Measurements from ENCODE around the gene HAPLN3.

GRCh38 chr15:88842156-88842555 is 53.2 kb downstream of the HAPLN3 start:
- TF ChIP-seq NFRKB (IDR thresholded peaks at IDR 0.05) (no peak), HDGF (IDR thresholded peaks at IDR 0.05; ENCODE audit: borderline replicate concordance) (no peak), FOXM1 (IDR thresholded peaks at IDR 0.05; ENCODE audit: borderline replicate concordance) (no peak), TARDBP (IDR thresholded peaks at IDR 0.05) (no peak), SP1 (IDR thresholded peaks at IDR 0.05) (no peak), PKNOX1 (IDR thresholded peaks at IDR 0.05) (no peak), LEF1 (IDR thresholded peaks at IDR 0.05; ENCODE audit: borderline replicate concordance) (no peak), FOXK2 (IDR thresholded peaks at IDR 0.05) (no peak), BHLHE40 (IDR thresholded peaks at IDR 0.05; ENCODE audit: borderline replicate concordance) (no peak), ELF4 (IDR thresholded peaks at IDR 0.05) (no peak), CTBP1 (IDR thresholded peaks at IDR 0.05; ENCODE audit: borderline replicate concordance) (no peak), SUZ12 (IDR thresholded peaks at IDR 0.05) (no peak)
